GM18870 (cell line): ENCODE measurements around the gene TMEM120B.
"Not testable (repeated sequence)": the region's sequence is repeated elsewhere in the genome, so short reads cannot be mapped to it uniquely, and the experiment has no call there.

ENCODE experiments used
- ATAC-seq: cut with Tn5 transposase; IDR thresholded peaks from one replicate; pipeline ENCODE4 v1.9.1; 2021; ENCODE audit warnings: moderate library complexity; ENCODE audit not compliant: unreplicated experiment

The TMEM120B gene

GRCh38 chr12:121738340-121738858 is 25.8 kb downstream of the TMEM120B start:
- ATAC-seq: no peak

- no peak for ATAC-seq
These were observed 28.3 kb downstream of the TMEM120B start for GRCh38 chr12:121740847-121741246.

GRCh38 chr12:121741743-121742142 is 29.2 kb downstream of the TMEM120B start:
- no peak for ATAC-seq

GRCh38 chr12:121745545-121745944 is 33.0 kb downstream of the TMEM120B start:
- ATAC-seq: not testable (repeated sequence)

GRCh38 chr12:121748218-121748570 is 35.6 kb downstream of the TMEM120B start:
- ATAC-seq: no peak

GRCh38 chr12:121748571-121749265 is 36.2 kb downstream of the TMEM120B start:
- no peak for ATAC-seq

GRCh38 chr12:121749267-121749666 is 36.7 kb downstream of the TMEM120B start:
- ATAC-seq: no peak

- ATAC-seq: no peak
These were observed 38.0 kb downstream of the TMEM120B start for GRCh38 chr12:121750507-121750955.

- ATAC-seq: no peak
These were observed 38.5 kb downstream of the TMEM120B start for GRCh38 chr12:121751034-121751433.

- no peak for ATAC-seq
These were observed 39.3 kb downstream of the TMEM120B start for GRCh38 chr12:121751749-121752351.

GRCh38 chr12:121753844-121754264 is 41.3 kb downstream of the TMEM120B start:
- ATAC-seq: no peak

GRCh38 chr12:121754836-121755235 is 42.3 kb downstream of the TMEM120B start:
- ATAC-seq: no peak

GRCh38 chr12:121755591-121755990 is 43.0 kb downstream of the TMEM120B start:
- no peak for ATAC-seq

GRCh38 chr12:121758536-121758935 is 46.0 kb downstream of the TMEM120B start:
- ATAC-seq: not testable (repeated sequence)

- no peak for ATAC-seq
These were observed 49.7 kb downstream of the TMEM120B start for GRCh38 chr12:121762269-121762668.

GRCh38 chr12:121764808-121765207 is 52.3 kb downstream of the TMEM120B start:
- no peak for ATAC-seq

- ATAC-seq: no peak
These were observed 53.0 kb downstream of the TMEM120B start for GRCh38 chr12:121765573-121765972.

- no peak for ATAC-seq
These were observed 53.9 kb downstream of the TMEM120B start for GRCh38 chr12:121766290-121767039.

GRCh38 chr12:121767525-121768016 is 55.0 kb downstream of the TMEM120B start:
- ATAC-seq: no peak

- ATAC-seq: no peak
These were observed 56.8 kb downstream of the TMEM120B start for GRCh38 chr12:121769297-121769830.

- no peak for ATAC-seq
These were observed 57.3 kb downstream of the TMEM120B start for GRCh38 chr12:121769831-121770301.
